Cardiac fibroblast (primary cell): Measurements from ENCODE around the gene ADARB1.

Experiments
- DNase-seq, 2 donors: peaks; one replicate each; pipeline versions ENCODE4 v3.0.0 to v3.0.0-alpha.2; 2010; ENCODE audit warnings: low read depth in 2 of 2
- H3K4me3 ChIP-seq, 2 donors: replicated peaks in 1 of 2; 1 replicate in 1 of 2; 2 replicates in 1 of 2; pipeline ENCODE4 v1.5.1; 2011; ENCODE audit warnings: low read depth in 2 of 2, low read length in 2 of 2, mild to moderate bottlenecking in 2 of 2, moderate library complexity in 1 of 2
- CTCF ChIP-seq: IDR thresholded peaks from one replicate; pipeline ENCODE4 v1.5.1; 2011; ENCODE audit warnings: low read depth, mild to moderate bottlenecking, low read length, inconsistent platforms

ADARB1 gene

GRCh38 chr21:45080639-45081414, 6.4 kb downstream of the ADARB1 start:
- H3K4me3 ChIP-seq: no peak overlapping the region
- peak; percentile 60 for DNase-seq
- no peak for TF ChIP-seq CTCF

GRCh38 chr21:45081636-45082035, 7.3 kb downstream of the ADARB1 start:
- H3K4me3 ChIP-seq: no peak overlapping the region
- DNase-seq: no peak
- TF ChIP-seq CTCF: no peak

- no peak for TF ChIP-seq CTCF
- no peak overlapping the region for H3K4me3 ChIP-seq
- no peak for DNase-seq
These were observed 8.4 kb downstream of the ADARB1 start for GRCh38 chr21:45082736-45083135.

GRCh38 chr21:45084121-45084520, 9.7 kb downstream of the ADARB1 start:
- DNase-seq: no peak
- no peak overlapping the region for H3K4me3 ChIP-seq
- TF ChIP-seq CTCF: no peak

- no peak for DNase-seq
- no peak for TF ChIP-seq CTCF
- H3K4me3 ChIP-seq: no peak overlapping the region
These were observed 10.6 kb downstream of the ADARB1 start for GRCh38 chr21:45084881-45085536.

GRCh38 chr21:45085700-45086099, 11.3 kb downstream of the ADARB1 start:
- no peak for DNase-seq
- TF ChIP-seq CTCF: no peak
- H3K4me3 ChIP-seq: no peak overlapping the region
